UCSD-AML1 (cell line): ENCODE measurements around the gene RHEX.
"Not testable (repeated sequence)": the region's sequence is repeated elsewhere in the genome, so short reads cannot be mapped to it uniquely, and the experiment has no call there.

Experiments used
- DNase-seq: peaks from one replicate; lab custom pipeline; 2025; ENCODE audit not compliant: unreplicated experiment; lab: John Stamatoyannopoulos, UW

The RHEX gene

GRCh38 chr1:206052919-206053610, at the start of gene RHEX:
Gene RHEX (plus strand): TSS chr1:206053173. CDS start chr1:206097829, 44,656 bp downstream.
- not testable (repeated sequence) for DNase-seq

DNA sequence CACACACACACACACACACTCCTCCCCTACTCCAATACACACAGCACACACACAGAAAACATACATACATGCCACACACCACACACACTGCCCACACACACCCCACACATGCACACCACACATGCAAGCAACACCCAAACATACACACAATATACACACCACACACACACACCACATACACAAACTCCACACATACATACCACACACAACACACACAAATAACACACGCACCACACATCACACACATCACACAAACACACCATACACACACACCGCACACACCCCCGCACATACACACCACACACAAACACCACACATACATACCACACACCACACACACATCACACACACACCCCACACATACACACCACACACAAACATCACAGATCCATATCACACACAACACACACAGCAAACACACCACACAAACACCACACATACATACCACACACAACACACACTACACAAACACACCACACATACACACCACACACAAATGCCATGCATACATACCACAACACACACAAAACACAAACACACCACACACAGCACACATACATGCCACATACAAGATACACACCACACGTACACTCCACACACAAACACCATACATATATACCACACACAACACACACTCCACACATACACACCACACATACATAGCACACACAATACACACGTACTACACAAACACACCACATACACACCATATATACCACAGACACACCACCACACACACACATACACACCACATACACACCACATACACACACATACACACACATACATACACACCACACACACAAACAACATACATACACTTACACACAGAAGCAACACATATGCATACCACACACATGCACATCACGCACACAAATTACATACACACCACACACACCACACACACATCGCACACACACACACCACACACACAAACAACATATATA, 48.8 kb upstream of the RHEX start:
- DNase-seq = no peak

GRCh38 chr1:206004826-206005225, 48.1 kb upstream of the RHEX start:
- no peak for DNase-seq

DNA sequence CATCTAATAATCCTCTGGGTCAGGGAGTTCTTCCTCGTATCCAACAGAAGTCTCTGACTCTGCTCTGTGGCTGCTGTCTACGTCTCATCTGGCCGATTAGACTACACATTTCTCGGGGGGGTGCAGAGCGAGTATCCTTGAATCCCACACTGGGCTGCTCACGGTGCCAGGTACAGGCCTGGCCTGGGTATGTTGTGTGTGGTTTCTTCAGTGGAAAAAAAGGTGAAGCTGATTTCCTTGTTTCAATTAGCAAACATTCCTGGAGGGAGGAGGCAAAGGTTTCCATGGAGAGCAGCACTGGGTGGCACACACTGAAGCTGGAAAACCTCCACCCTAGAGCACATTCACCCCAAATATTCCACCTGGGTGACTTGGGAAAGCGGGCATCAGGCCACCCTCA, 47.7 kb upstream of the RHEX start:
- no peak for DNase-seq

GRCh38 chr1:206005778-206006180, 47.2 kb upstream of the RHEX start:
- DNase-seq = no peak

DNA sequence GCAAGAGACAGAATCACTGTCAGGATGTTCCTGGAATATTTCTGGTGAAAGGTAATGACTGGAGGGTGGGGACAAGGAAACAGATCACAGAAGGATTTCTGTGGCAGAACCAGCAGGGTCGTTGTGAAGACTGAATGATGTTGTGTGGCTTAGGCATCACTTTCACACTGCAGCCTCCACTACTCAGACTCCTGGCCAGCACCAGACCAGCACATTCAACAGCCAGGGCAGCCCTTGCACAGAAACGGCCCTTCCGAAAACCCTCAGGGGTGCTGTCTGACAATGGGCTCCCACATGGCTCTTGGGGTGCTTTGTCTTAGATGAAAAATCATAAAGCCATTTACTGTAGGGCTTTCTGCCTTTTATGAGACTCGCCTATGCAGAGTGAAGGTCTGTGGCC, 46.0 kb upstream of the RHEX start:
- no peak for DNase-seq

DNA sequence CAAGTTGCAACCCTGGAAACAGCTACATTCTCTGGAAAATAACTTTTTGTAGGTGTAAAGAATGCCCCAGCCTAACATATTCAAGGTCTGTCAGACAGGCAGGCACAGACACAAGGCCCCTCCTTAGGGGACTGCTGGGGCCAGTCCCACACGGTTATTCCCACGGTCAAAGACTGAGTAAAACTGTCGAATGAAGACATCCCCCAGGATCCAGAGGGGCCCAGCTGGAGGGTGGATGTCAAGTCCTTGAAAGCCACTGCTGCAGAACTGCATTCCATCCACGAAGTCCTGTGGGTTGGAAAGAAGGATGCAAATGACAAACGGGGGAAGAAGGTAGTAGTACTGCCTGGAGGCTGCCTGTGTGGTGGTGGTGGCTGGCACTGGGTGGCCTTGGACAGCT, 42.9 kb upstream of the RHEX start:
- no peak for DNase-seq

GRCh38 chr1:206011057-206011456, 41.9 kb upstream of the RHEX start:
- DNase-seq = no peak

DNA sequence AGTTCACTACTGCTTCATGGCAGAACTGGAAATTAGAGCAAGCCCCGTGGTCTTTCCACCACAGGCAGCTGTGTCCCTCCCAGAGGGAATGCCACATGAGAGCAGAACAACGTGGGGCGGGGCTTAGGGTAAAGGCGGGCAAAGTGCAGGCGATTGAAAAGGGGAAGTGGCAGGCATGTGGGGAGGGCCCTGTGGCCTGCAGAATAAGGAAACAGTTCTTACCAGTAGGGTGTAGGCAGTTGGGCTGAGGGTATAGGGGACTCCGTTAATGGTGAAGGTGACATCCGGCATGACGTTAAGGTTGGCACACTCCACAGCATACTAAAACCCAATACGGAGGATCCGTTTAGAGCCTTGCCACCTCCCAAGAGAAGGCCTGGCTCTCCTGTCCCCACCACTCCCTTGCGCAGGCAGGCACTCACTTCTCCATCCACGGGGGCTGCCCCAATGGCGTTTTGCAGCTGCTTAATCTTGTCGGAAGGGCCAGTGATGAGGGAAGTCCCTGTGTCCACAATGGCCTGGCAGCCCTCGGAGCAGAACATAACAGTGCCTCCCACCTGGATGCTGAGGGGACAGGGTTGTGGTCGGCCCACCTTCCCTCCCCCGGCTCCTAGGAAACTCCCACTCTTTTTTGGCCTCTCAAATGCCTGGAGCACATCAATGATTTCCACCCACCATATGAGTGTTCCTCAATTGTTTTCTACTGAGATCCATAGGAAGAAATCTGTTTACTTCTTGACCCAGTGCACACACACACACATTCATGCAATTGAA, 40.7 kb upstream of the RHEX start:
- peak; percentile 93 for DNase-seq

GRCh38 chr1:206013026-206013795, 39.8 kb upstream of the RHEX start:
- DNase-seq = no peak

DNA sequence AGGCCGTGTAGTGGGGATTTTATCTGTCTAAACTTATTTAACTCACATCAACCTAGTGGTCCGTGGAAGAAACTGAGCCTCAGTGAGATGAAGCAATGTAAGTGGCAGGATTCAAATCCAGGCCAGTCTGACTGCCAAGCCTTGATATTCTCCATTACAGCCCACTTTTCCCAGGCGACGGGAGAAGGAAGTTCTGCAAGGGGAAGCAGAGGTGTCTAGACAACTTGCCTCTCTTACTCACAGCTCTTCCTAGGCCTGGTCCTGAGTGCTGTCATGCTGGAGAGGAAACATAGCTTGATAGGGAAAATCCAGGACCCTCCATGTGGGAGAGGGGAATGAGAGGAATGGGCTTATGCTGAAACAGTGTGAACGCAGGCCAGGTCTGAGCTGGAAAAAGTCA, 38.4 kb upstream of the RHEX start:
- DNase-seq = no peak

DNA sequence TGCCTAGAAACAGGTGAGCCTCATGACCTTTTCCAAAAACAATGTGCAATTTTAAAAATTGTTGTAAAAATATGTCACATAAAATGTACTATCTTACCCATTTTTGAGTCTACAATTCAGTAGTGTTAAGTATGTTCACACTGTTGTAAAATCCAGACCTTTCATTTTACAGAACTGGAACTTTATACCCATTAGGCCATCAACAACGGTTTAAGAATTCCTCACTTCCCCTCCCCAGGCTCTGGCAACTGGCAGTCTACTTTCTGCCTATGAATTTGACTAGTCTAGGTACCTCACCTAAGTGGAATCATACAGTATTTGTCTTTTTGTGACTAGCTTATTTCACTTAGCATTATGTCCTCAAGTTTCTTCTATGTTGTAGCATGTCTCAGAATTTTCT, 37.9 kb upstream of the RHEX start:
- no peak for DNase-seq

GRCh38 chr1:206020393-206021007, 32.5 kb upstream of the RHEX start:
- no peak for DNase-seq

GRCh38 chr1:206021008-206021625, 31.9 kb upstream of the RHEX start:
- no peak for DNase-seq

DNA sequence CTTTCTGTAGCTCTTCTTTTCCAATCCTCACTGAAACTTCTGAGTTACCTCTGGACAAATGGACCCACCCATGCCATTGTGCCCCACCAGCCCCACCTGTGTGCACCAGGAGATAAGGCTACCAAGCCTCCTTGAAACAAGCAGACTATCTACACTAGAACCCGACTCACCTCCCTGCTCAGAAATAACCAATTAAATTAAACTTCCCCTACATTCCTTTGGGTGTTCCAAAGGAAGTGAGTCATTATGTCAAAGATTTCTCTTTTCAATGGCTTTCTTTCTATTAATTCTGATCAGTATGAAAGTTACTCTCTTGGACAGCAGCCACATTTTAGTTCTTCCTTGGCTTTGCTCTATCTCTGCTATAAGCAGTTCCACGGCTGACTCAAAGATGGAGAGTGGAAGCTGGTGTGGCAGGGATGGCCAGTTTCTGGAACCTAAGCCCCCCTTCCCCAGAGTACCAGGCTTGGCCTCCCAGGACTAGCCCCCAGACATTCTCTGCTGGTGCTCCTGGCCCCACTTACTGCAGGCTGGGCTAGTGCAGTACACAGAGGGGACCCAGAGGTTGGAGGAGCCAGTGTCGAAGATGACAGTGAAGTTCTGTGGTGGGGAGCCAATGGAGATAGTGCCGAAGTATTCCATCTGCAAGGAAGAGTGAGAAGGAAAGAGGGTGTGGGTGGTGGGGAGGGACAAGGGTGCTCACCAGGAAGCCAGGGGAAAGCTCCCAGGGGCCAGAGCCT, 31.2 kb upstream of the RHEX start:
- no peak for DNase-seq

DNA sequence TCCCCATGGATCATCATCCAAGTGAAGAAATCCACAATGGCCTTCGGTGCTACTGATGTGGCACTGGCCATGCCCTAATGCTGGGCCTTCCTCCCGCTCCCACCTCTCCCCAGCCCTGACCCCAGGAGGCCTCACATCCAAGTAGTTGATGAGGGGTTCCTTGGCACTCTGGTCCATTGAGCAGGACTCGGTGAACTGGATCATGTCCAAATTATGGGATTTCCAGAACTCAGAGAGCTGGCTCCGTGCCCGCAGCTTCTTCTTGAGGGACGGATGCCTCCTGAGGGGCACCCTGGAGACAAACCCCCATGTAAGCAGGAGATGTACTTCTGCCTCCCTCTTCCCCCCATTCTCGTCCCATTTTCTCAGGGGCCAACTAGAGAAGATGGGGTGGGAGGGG, 30.2 kb upstream of the RHEX start:
- no peak for DNase-seq

GRCh38 chr1:206023695-206024094, 29.3 kb upstream of the RHEX start, which contains the start of gene CTSE:
Gene CTSE (minus strand): TSS chr1:206023895. CDS start chr1:206023791, 104 bp downstream.
- DNase-seq = no peak

GRCh38 chr1:206025283-206025820, 27.6 kb upstream of the RHEX start:
- no peak for DNase-seq

- no peak for DNase-seq
Observed at GRCh38 chr1:206029484-206029883, 23.5 kb upstream of the RHEX start.
